GM12872 (cell line): Measurements from ENCODE around the gene INO80D.

ENCODE experiments used
- CTCF ChIP-seq: IDR thresholded peaks from 3 replicates; pipeline ENCODE4 v1.5.1; 2011; ENCODE audit warnings: low read depth, mild to moderate bottlenecking, low read length, moderate library complexity; ENCODE audit not compliant: insufficient read depth

The INO80D gene, protein sequence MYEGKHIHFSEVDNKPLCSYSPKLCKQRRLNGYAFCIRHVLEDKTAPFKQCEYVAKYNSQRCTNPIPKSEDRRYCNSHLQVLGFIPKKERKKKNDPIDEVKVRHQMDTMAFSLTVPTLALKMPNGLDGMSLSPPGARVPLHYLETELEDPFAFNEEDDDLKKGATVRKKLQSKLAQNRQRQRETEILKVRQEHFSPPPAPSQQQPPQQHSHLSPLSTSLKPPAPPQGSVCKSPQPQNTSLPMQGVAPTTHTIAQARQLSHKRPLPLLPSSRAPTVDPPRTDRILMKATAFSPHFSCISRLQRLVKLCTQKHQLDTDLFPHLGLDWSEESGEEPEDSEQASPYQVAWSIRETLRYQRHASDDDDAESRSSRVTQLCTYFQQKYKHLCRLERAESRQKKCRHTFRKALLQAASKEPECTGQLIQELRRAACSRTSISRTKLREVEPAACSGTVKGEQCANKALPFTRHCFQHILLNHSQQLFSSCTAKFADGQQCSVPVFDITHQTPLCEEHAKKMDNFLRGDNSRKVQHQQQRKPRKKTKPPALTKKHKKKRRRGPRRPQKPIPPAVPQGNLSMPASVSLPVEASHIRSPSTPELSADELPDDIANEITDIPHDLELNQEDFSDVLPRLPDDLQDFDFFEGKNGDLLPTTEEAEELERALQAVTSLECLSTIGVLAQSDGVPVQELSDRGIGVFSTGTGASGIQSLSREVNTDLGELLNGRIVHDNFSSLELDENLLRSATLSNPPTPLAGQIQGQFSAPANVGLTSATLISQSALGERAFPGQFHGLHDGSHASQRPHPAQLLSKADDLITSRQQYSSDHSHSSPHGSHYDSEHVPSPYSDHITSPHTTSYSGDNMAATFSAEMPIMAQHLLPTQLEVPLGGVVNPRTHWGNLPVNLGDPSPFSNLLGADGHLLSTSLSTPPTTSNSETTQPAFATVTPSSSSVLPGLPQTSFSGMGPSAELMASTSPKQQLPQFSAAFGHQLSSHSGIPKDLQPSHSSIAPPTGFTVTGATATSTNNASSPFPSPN

GRCh38 chr2:206085742-206086445 lies at the start of gene INO80D:
TSS of gene INO80D (minus strand) at chr2:206086174. CDS start at chr2:206063016, 23,158 bp downstream.
- peak; percentile 77 for TF ChIP-seq CTCF

DNA sequence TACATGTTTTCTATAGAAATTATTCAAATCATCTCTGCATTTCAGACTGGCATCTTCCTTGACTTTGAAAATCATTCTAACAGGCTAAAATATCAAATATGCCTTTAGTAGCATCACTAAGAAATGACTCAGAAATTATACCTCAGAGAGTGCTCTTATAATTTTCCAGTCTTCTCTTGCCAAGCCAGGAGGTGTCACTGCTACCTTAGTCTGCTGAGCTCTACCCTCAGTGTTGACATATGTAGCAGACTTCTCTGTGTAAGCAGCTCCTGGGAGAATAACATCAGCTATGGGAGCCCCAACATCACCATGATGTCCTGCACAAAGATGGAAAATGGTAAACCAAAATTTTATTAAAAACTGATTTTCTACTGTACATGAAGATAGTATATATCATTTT lies 41.7 kb upstream of the INO80D start:
- 0 out of 3 replicates have a peak, but pooled peaks have one; percentile 4 for TF ChIP-seq CTCF

GRCh38 chr2:206125901-206126300 lies 39.9 kb upstream of the INO80D start:
- TF ChIP-seq CTCF: no peak

DNA sequence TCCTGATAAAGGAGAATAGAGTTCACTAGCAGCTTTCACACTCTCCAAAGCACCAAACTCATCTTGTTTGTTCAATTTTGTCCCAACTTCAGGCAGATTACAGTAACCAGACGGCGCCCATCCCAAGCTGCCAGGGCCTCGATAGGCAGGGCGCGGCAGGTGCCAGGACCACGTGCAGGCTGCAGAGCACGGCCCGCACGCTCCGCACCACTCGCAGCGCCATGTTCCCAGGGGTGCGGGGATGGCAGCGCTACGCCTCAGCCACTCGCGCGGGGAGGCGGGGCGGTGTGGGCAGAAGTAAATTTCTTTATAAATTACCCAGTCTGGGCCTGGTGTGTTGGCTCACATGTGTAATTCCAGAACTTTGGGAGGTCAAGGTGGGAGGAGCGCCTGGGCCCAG lies 30.3 kb upstream of the INO80D start:
- TF ChIP-seq CTCF: no peak

DNA sequence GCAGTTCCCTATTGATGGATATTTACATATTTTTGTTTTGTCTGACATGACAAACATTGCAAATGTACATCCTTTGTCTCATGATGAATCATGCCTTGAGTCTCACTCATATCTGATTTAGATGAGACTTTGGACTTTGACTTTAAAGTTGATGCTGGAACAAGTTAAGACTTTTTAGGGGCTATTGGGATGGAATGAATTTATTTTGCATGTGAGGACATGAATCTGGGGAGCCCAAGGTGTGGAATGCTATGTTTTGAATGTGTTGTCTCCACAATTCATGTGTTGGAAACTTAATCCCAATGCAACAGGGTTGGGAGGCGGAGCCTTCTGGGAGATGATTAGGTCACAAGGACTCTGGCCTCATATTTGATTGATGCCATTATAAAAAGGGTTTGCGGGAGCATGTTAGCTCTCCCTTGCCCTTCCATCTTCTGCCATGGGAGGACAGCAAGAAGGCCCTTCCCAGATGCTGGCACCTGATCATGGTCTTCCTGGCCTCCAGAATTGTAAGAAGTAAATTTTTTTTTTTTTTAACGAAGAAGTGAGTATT lies 29.1 kb upstream of the INO80D start:
- TF ChIP-seq CTCF: no peak

- TF ChIP-seq CTCF: no peak
Observed at GRCh38 chr2:206112846-206113547, 27.0 kb upstream of the INO80D start.
